Lower lobe of right lung (tissue), 2 donors: ENCODE results near the gene TADA3. TPM values are rescaled to one million over a fixed set of nuclear protein-coding genes. Genes with fewer than 3 reads are reported as not detected.
A peak's percentile ranks its signal among the peaks of the same experiment; 100 is the strongest.

Source experiments
- ATAC-seq, 2 donors: fragments of 200-7000 bp; cut with Tn5 transposase; one replicate each; pipeline ENCODE4 v1.9.1; 2020 to 2022; ENCODE audit warnings: mild to moderate bottlenecking in 2 of 2, moderate library complexity in 2 of 2
- DNase-seq: peaks from one replicate; pipeline ENCODE4 v3.0.0-alpha.2; 2020
- H3K27ac ChIP-seq: fragments of 200-600 bp; one replicate; pipeline ENCODE4 v1.8.0; 2022
- H3K27me3 ChIP-seq: fragments of 200-600 bp; one replicate; pipeline ENCODE4 v1.8.0; 2022; ENCODE audit warnings: low read depth
- H3K36me3 ChIP-seq: fragments of 200-600 bp; one replicate; pipeline ENCODE4 v1.8.0; 2022; ENCODE audit warnings: mild to moderate bottlenecking
- H3K4me1 ChIP-seq: fragments of 200-600 bp; one replicate; pipeline ENCODE4 v1.8.0; 2022
- H3K4me3 ChIP-seq: fragments of 200-600 bp; one replicate; pipeline ENCODE4 v1.8.0; 2022; ENCODE audit warnings: mild to moderate bottlenecking
- H3K9me3 ChIP-seq: fragments of 200-600 bp; one replicate; pipeline ENCODE4 v1.8.0; 2022
- CTCF ChIP-seq: fragments of 200-600 bp; IDR thresholded peaks from one replicate; pipeline ENCODE4 v1.8.0; 2022; ENCODE audit warnings: antibody characterized with exemption, mild to moderate bottlenecking
- intact Hi-C: fragments of 100-400 bp; cut with DNase I; formaldehyde crosslinking; loops from one replicate; pipeline ENCODE4 v1.11.0; 2022
- total RNA-seq: library from RNA; stranded (reverse); fragmentation: NEBNext Ultra II Directional; extraction: Animal tissue kit (Norgen Biotek cat#: 25700); gene quantifications from one replicate; pipeline ENCODE4 v1.2.1, GENCODE V29; 2021
- donor health status: DM: no; HTN: yes; CAD: no; lungs with severe emphysema.

Gene TADA3
- total RNA-seq, 1 donor from 2014 or later, result 53.8 TPM

- ATAC-seq (peak; percentile 67 to 80), DNase-seq (no peak)
- H3K4me3 ChIP-seq, result peak overlapping the region; percentile 100
- peaks cover 39% of the 10 kb centered on the region for H3K4me1 ChIP-seq
- H3K9me3 ChIP-seq, result no peaks in the 10 kb centered on the region
- H3K36me3 ChIP-seq, result peaks cover 18% of the 10 kb centered on the region
- no peaks in the 10 kb centered on the region for H3K27me3 ChIP-seq
- peak overlapping the region; percentile 99 for H3K27ac ChIP-seq
- TF ChIP-seq CTCF, result no peak
- intact Hi-C loops, result no loop called here
Measured at GRCh38 chr3:9730657-9731205, 61.5 kb downstream of the TADA3 start.

Other genes starting within 250 kb of the TADA3 start
- not detected for gene LHFPL4, start 238.7 kb downstream of the TADA3 start, total RNA-seq
- gene MTMR14, start 143.0 kb downstream of the TADA3 start, total RNA-seq, result 61.0 TPM
- 0.44 TPM for gene CPNE9, start 88.6 kb downstream of the TADA3 start, total RNA-seq
- 22.3 TPM for gene BRPF1, start 60.7 kb downstream of the TADA3 start, total RNA-seq
- gene OGG1, start 42.5 kb downstream of the TADA3 start, total RNA-seq, result 21.5 TPM
- 30.8 TPM for gene CAMK1, start 22.5 kb downstream of the TADA3 start, total RNA-seq
- 170 TPM for gene ARPC4, start 609 bp upstream of the TADA3 start, total RNA-seq
- 50.0 TPM for gene TTLL3, start 17.8 kb upstream of the TADA3 start, total RNA-seq
- 36.5 TPM for gene RPUSD3, start 51.5 kb upstream of the TADA3 start, total RNA-seq
- gene CIDEC, start 87.8 kb upstream of the TADA3 start, total RNA-seq, result not detected
- 23.8 TPM for gene JAGN1, start 98.1 kb upstream of the TADA3 start, total RNA-seq
- gene IL17RE, start 110.4 kb upstream of the TADA3 start, total RNA-seq, result 21.5 TPM
- gene IL17RC, start 124.6 kb upstream of the TADA3 start, total RNA-seq, result 27.2 TPM
- 54.3 TPM for gene CRELD1, start 141.4 kb upstream of the TADA3 start, total RNA-seq
- gene PRRT3, start 159.9 kb upstream of the TADA3 start, total RNA-seq, result 2.1 TPM
- gene EMC3, start 194.4 kb upstream of the TADA3 start, total RNA-seq, result 74.9 TPM
- 6.1 TPM for gene FANCD2, start 234.0 kb upstream of the TADA3 start, total RNA-seq